ENCODE results near the gene BARX2.

BARX2 gene

DNA sequence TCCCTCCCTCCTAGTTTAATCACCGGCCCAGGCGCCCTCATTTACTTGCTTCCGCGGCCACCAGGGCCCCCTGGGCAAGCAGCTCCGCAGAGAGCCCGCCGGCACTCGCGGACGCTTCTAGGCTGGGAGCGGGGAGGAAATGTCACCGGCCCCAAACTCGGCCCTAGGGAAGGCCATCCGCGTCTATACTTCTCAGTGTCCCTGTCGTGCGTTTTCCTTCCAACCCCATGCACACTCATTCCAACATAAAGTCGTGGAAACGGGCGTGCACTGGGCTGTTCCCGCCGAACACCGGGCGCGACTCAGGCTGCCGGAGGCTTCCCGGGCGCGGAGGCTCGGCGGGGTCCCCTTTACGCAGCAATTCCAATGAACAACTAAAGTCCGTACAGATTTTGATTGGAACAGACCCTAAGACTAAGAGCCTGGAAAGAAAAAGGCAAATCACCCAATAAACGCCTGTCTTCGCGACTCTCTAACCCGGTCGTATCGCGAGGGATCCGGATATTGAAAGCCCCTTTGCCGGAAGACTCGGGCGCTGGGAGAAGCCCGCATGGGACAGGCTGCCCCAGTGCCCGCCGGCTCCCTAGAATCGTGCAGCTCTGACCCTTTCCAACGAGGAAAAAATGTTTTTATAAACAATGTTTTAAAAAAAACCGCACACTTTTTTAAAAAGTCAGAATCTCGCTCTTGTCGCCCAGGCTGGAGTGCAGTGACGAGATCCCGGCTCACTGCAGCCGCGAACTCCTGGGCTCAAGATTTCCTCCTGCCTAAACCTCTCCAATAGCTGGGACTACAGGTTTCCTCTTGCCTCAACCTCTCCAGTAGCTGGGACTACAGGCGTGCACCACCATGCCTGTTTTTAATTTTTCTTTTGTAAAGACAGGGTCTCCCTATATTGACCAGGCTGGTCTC, 1.3 kb upstream of the BARX2 start:
- DNase-seq: no peak

DNA sequence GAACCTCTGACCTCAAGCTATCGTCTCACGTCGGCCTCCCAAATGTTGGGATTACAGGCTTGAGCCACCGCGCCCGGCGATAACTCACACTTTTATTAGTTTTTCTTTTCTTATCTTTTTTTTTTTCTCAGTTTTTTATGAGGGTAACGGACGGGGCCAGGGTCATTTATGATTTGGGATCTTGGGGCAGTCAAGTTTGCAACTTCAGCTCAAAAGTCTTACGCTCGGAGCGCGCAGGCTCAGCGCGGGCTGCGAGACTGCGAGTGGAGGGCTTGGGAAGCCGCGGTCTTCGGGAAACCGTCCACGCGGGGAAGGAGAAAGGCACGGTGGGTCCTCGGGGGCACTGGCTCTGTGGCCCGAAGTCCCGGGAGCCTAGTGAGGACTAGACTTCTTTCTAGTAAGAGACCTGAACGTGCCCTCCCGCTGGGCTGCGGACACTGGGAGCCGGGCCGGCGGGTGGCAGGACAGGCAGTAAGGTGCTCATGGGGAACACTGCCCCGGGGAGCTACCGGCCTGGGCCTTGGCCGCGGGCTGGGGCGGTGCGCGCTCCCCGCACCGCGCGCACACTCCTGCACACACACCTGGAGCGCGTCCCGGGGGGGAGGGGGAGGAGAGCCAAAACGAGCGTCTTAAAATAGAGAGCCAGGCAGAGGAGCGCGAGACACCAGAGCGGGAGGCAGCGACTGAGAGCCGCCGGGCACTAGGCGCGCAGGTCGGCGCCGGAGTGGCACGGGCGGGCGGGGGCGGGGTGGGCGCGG, 476 bp upstream of the BARX2 start:
- DNase-seq: no peak

DNA sequence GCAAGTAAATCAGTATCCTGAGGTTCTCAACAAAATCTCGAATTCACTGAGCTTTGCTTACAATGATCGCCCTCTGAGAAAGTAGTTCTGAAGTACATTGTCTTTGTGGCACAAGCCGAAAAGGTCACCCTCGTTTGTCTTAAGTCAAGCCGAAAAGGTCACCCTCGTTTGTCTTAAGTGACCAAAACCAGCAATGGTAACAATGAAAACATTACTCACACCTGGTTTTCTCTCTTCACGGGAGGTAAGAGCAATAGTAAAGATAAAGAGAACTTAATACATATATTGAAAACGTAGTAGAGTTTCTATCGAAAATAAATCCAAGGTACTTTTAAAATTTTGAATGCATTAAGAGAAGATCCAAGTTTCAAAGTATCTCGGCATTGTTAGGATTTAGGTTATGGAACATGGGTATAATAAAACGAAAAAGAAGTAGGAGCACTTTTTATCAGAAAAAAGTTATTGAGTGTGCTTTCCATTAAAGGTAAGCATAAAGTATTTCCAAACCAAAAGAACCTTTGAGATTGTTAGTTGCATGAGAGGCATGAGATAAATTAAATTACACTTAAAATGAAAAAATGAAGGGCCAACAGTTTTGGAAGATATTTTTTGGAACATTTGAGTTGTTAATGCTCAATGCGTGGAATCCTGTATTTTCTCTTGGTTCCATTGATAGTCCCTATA, 1.2 kb downstream of the BARX2 start:
- no peak for DNase-seq

DNA sequence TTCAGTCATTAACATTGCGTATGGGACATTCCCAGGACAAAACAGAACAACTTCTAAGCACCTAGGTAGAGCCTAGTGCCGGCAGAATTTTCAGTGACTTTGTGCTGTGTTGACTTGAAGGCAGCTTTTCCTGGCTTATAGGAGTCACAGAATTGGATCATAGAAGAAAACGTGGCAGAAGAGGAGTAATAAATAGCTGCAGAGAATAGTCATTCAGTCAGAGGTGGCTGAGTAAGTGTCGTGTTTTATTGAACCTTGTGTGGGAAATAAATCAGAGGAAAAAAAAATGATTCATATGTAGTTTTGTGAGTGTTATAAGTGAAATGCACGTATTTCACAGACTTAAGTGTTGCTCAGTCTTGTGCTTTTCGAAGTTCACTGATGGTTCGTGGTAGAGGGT, 2.1 kb downstream of the BARX2 start:
- no peak for DNase-seq

DNA sequence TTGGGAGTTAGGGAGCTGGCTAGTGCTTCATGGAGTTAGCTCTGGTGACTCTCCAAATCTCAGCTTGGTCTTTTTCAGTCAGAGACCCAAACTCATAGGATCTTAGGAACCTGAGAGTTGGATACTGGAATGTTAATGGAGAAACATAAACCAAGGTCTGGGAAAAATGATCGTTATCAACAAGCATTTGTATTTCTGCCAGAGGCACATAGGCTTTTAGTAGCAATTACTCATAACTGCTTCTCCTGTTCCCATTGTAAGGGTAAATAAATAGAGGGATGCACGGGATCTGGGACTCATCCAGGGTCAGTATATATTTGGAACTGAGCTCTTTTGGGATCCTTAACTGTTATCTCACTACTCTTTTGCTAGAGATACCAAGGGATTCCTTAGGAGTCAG, 4.8 kb downstream of the BARX2 start:
- no peak for DNase-seq

DNA sequence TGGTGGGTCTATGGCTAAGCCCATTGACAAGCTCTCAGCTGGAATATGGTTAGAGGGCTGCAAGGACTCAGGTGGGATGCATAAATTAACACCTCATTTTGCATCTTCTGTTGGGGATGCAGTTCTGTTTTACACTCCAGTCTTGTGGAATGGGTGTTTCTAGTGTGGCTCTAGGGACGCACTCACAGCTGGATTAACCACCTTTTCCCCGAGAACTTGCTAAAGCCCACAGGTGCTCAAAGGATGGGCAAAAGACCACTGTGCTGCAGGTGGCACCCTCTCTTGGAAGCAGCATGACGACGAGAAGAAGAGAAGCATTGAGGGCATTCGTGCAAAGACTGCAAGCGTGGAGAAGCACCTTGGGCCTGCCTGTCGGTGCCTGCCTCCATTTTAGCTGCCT, 6.9 kb downstream of the BARX2 start:
- no peak for DNase-seq

DNA sequence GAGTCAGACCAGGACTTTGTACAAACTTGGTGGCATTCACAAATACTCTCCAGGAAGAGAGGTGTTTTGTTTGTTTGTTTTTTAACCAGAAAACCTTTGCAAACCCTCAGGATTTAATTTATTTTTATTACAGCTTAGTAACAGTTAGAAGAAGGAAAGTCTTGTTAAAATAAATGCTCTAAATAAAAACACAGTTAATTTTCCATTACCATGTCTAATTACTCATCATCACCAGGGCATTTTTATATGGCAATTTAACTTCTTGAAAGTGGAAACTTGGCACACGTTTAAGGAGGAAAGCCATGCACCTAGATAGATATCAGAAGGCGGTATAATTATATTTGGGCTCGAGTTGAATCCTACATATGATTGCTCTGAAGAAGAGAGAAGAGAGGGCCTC, 7.4 kb downstream of the BARX2 start:
- DNase-seq: no peak

DNA sequence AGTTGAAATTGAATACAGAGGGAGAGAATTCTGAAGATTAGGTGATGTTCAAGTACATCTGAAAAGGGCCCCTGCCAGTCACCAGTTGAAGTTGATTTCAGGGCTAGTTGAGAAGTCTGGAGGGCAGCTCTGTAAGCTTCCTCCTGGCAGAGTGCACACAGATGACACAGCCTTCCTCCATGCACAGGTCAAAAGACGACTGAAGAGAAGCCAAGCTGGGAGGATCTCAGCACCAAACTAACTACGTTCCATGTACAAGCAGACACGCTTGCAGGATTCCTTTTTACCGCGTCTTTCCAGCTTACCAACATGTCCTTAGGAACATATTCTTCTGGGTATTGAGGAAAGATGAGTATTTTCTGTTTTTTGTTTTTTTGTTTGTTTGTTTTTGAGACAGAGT, 7.9 kb downstream of the BARX2 start:
- DNase-seq: no peak

DNA sequence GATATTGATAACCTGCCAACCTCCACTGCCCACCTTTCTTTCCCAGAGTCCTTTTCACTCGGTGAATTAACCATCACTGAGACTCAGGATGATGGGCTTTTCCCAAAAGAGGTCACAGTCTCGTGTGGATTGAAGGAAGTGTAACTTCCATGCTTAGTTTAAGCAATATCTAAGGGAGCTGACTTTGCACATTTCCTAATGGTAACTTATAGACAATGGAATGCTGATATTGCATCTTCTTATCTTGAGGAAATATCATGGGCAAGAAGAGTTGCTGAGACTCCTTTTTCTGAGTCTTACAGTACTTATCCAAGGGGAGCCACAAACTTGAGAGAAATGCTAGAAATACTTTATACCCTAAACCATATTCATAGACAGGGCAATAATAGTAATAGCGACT, 8.8 kb downstream of the BARX2 start:
- DNase-seq: no peak

DNA sequence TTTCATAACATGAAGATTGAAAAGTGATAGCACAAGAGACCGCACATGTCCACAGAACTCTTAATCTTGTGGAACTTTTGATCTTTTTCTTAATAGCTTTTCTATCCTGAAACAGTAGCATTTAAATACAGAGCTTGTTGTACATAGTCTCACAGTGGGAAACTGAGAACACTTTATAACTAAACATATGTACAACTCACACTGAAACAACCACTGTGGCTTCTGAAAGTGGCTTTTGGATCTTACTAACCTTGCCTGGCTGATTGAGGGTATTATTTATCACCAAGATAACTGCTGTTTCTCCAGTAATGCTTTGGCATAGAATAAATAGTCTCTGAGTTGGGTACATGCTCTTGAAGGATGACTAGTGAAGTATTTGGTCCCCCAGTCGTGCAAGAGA, 10.2 kb downstream of the BARX2 start:
- DNase-seq: no peak

DNA sequence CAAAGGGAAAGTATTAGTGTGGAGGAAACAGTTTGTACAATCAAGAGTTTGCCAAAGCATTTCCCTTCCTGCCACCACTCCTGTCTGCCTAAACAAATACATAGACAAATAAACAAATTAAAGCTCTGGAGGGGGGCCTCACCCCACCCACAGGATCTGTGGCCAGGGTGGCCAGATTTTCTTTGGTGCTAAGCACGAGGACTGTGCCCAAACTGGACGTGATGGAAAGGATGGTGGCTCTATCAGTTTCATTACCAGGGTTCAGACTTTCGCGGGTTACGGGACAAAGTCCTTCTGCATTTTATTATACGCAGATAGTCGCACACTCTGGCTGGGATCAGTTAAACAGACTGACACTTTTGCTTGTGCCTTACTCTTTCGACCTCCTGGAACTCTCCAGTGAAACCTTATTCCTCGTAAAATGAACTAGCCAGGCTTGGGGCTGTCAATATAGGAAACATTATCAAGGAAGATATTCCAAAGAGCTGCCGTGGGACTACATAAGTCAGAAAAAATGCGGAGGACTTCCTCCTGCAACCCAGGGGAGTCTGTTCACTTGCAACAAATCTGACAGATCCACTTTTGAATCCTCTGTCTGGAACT, 11.2 kb downstream of the BARX2 start:
- DNase-seq: no peak

DNA sequence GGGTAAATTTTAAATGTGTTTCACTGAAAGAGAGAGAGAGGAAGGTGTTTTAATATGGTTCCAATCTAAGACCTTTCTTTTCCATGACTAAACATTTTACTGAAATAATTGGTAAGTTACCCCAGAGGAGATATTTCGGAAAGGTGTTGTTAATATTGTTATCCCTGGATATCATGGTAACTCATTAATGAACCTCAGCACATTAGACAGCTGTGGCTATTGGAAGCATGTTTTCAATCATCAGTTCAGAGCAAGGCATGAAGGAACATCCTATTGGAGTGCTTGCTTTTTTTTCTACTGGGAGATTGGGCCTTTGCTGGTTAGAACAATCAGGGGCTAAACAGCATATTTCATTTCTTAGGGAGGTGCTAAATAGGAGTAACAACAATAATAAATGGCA, 11.8 kb downstream of the BARX2 start:
- DNase-seq: no peak

DNA sequence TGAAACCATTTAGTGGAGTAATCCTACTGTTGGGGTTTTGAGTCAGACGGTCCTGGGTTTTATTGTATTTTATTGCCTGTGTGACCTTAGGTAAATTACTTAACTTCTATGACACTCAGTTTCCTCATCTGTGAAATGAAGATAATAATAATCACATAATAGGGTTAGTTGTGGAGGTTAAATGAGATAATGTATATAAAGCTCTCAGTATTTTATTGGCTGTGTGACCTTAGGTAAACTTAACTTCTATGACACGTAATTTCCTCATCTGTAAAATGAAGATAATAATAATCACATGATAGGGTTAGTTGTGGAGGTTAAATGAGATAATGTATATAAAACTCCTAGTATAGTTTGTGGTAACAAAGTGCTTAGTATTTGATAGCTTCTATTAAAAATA, 13.2 kb downstream of the BARX2 start:
- DNase-seq: no peak

DNA sequence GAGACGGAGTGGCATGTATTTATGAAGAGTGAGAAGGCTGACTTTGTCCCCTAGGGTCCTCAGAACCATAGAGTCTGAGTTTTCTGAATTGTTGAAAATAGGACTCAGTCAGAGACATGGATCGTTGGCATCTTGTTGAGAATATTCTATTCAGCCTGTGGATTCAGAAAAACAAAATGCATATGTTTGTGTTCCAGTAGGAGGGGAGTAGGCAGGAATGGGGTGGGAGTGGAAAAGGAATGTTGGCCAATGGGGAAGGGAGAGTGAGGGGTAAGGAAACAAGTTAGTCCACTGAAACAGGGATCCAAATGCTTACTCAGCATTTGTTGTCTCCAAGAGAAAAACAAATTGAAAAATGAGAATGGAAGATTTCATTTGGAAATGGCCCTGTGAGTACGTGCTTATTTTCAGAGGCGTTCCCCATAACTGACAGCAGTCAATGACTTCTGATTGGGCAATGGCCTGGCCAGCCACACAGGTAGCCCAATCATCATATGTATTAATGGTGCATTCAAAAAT, 14.7 kb downstream of the BARX2 start:
- DNase-seq: no peak

DNA sequence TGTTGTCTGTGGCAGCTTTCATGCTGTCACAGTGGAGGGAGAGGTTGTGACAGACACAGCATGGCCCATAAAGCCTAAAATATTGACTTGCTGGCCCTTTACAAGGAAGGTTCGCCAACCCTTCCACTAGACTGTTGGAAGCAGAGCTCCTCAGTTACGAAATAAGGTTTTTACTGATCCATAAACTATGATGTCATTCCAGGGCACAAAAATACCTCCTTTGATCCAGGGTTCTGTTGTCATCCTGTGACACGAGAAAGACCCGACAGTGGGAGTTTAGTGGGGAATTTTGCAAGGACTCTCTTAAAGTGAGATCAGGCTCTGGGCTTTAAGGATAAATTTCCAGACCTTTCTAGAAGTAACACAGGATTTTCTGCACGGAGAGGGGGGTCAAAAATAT, 15.7 kb downstream of the BARX2 start:
- DNase-seq: no peak

DNA sequence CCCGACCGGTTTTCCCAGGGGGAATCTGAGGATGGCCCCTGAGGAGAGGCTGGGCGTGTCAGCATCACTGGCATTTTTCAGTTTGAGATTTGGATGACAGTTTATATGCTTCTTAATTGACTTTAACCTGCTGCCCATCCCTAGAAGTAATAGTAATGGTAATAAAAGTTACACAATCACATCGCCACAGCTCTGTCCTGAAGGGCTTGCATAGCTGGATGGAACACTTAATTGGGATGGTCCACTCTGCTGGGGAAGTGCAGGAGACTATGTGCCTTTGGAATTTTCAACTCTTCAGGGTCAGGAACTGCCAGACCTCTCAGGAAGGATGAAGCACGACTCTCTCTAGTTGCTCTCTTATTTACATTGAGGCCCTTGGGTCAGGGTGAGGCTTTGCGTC, 16.2 kb downstream of the BARX2 start:
- DNase-seq: no peak

DNA sequence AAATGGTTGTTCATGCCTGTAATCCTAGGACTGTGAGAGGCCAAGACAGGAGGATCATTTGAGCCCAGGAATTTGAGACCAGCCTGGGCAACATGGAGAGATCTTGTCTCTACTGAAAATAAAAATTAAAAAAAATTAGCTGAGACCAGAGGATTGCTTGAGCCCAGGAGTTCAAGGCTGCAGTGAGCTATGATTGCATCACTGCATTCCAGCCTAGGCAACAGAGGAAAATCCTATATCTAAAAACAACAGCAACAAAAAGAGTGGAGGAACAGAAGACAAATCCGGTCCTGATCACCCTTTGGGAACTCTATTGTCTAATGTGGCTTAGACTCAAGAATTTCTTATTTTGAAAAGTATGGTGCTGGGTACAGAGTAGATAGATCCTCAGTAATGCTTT, 17.3 kb downstream of the BARX2 start:
- no peak for DNase-seq

DNA sequence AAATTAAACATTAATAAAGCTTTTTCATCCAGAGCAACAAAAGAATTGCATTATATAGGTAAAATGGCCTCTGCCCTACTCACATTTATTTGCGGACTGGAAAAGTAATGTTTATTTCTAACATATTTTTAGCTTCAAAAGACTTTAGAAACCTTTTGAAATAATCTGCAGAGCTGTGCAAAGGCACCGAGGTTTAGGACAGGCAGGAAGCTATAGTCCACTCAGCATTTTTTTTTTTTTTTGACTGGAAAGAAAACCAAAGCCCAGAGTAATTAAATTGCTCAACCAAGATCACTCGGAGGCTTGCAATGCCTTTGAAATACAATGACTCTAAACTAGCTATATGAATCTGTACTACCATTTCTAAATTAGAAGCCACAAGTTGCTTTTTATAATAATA, 19.1 kb downstream of the BARX2 start:
- no peak for DNase-seq

DNA sequence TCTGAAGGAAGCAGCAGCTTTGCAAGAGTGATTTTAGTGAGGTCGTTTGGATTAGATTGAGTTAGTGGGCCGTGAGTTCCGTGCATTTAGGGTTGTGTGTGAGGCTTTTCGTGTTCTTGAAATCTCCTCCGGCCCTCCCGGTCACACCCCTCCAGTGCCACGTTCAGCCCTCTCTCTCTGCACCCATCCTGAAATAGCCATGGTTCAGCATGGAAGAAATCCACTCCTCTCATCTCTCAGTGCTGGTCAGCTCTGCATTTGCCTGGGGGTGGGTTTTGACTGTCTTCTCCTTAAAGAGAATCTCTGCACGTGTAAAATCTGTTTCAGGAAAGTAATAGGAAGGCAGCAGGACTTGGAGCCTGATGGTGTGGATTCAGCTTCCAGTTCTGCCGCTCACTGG, 19.8 kb downstream of the BARX2 start:
- no peak for DNase-seq

DNA sequence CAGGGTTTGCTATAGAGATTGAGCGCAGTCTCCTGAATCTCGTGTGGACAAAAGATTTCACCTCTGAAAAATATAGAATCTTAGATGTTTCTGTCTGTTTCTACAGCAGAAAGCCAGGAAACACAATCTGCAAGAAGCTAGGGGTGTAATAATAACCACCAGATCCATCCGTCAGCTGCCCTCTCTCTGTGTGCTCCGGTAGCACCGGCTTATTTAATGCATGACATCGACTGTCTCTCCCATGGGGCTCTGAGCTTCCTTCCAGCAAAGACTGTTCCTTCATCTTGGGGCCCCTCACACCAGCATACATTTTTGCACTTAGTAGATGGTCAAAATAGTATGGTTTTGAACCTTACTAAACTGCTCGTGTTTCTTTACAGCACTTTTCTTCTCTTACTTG, 20.2 kb downstream of the BARX2 start:
- DNase-seq: no peak

DNA sequence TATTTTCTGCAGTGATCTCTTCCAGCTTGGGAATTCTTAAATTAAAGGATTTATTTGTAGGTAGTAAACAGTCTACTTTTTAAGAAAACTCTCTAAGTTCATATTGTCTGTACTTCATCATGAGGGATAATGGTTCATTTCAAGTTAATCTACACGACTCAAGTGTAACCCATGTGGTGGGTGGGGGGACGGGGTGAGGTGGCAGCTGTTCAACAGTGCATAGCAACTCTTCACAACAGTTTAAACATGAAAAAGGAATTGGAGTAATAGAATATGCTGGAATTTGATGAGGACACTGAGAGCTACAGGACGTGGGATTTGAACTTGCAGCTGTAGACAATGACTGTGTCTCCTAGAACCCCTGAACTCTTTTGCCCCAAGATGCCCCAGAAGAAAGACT, 20.8 kb downstream of the BARX2 start:
- DNase-seq: no peak

DNA sequence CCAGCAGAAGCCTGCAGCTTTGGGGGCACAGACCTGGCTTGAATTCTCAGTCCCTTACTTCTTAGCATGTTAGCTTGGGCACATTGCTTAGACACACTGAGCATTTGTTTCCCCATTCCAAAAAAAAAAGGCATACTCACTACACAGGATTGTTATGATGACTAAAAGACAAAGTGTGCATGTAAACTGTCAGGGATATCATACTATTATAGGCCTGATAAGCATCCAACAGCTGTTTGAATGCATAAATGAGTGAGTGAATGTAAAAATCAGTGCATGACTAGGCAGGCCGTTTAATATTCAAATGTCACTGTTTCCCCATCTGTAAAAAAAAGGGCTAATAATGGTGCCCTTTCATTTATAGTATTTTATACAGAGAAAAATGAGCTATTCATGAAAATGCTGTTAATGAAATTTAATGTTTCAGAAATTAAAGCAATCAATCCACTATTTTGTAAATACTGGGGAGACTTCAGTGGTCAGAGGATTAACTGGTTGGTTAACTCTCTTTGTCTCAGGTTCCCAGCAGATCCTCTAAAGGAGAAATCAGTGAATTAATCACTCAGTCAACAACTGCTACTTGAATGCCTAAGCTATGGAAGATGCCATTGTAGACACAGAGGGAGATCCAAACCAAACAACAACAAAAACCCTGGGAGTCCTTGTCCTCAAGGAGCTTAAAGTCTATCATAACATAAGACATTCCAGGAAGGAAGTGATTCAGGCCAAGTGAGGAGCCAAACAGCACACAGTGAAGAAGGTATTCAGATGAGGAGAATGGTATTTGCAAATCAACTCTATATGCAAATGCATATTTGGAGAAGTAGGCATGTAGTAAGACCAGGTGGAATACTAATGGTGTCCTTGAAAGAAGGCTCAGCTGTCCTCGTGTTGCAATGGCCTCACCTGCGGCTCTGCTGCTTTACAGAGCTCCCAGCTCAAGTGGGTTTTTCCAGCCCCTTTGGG, 26.8 kb downstream of the BARX2 start:
- DNase-seq: no peak

Measured in AML-193 (cell line).